GM23338 (cell line): ENCODE data around the gene IFNG-AS1. TPM values are rescaled to one million over a fixed set of nuclear protein-coding genes. Genes with fewer than 3 reads are reported as not detected.

Experiments
- ATAC-seq: fragments of 200-7000 bp; cut with Tn5 transposase; 3 replicates; pipeline ENCODE4 v1.9.1; 2020
- DNase-seq: peaks from one replicate; pipeline ENCODE4 v3.0.0-alpha.2; 2015; ENCODE audit warnings: low spot score
- H2AFZ ChIP-seq: fragments of 200-600 bp; sonication (generic); 2 replicates; pipeline ENCODE4 v1.8.0; 2016; ENCODE audit warnings: antibody characterized with exemption, mild to moderate bottlenecking, moderate library complexity
- H3F3A ChIP-seq: fragments of 200-600 bp; sonication (generic); replicated peaks from 2 replicates; pipeline ENCODE4 v1.8.0; 2017; ENCODE audit warnings: antibody characterized with exemption, mixed run types, low read depth
- H3K27ac ChIP-seq: fragments of 200-600 bp; sonication (generic); 2 replicates; pipeline ENCODE4 v1.6.1; 2016; ENCODE audit warnings: low read depth
- H3K27me3 ChIP-seq: fragments of 200-600 bp; sonication (generic); 2 replicates; pipeline ENCODE4 v1.8.0; 2016; ENCODE audit warnings: mild to moderate bottlenecking, mixed run types, moderate library complexity; ENCODE audit not compliant: insufficient read depth
- H3K36me3 ChIP-seq: fragments of 200-600 bp; sonication (generic); 2 replicates; pipeline ENCODE4 v1.8.0; 2016; ENCODE audit warnings: mild to moderate bottlenecking; ENCODE audit not compliant: insufficient read depth
- H3K4me1 ChIP-seq: fragments of 200-600 bp; sonication (generic); 2 replicates; pipeline ENCODE4 v1.8.0; 2016; ENCODE audit warnings: mild to moderate bottlenecking, moderate library complexity; ENCODE audit not compliant: insufficient read depth
- H3K4me2 ChIP-seq: fragments of 200-600 bp; sonication (generic); 2 replicates; pipeline ENCODE4 v1.7.1; 2017; ENCODE audit warnings: mixed run types
- H3K4me3 ChIP-seq: fragments of 200-600 bp; sonication (generic); 2 replicates; pipeline ENCODE4 v1.6.1; 2016; ENCODE audit warnings: mixed run types
- H3K79me2 ChIP-seq: fragments of 200-600 bp; sonication (generic); replicated peaks from 2 replicates; pipeline ENCODE4 v1.8.0; 2017; ENCODE audit warnings: mild to moderate bottlenecking; ENCODE audit not compliant: insufficient read depth
- H3K9me2 ChIP-seq: fragments of 200-600 bp; sonication (generic); 2 replicates; pipeline ENCODE4 v1.8.0; 2017; ENCODE audit not compliant: insufficient read depth
- H4K20me1 ChIP-seq: fragments of 200-600 bp; sonication (generic); replicated peaks from 2 replicates; pipeline ENCODE4 v1.8.0; 2017; ENCODE audit warnings: mild to moderate bottlenecking; ENCODE audit not compliant: insufficient read depth
- H3K27ac Mint-ChIP-seq: 2 replicates; pipeline ENCODE4 v1.8.0; 2020; ENCODE audit warnings: inconsistent platforms, mild to moderate bottlenecking, moderate library complexity, mixed read lengths
- H3K27me3 Mint-ChIP-seq: 3 replicates; pipeline ENCODE4 v1.8.0; 2022; ENCODE audit warnings: low read depth, mild to moderate bottlenecking, moderate library complexity, mixed read lengths, inconsistent platforms; ENCODE audit not compliant: insufficient read depth, poor library complexity
- H3K36me3 Mint-ChIP-seq: 3 replicates; pipeline ENCODE4 v1.8.0; 2021; ENCODE audit warnings: low read depth, mild to moderate bottlenecking, inconsistent platforms, moderate library complexity, mixed read lengths
- H3K4me1 Mint-ChIP-seq: 3 replicates; pipeline ENCODE4 v1.8.0; 2020; ENCODE audit warnings: mild to moderate bottlenecking, inconsistent platforms, mixed read lengths
- H3K4me3 Mint-ChIP-seq: 3 replicates; pipeline ENCODE4 v1.8.0; 2021; ENCODE audit warnings: moderate library complexity, mild to moderate bottlenecking, inconsistent platforms, mixed read lengths
- H3K9me3 Mint-ChIP-seq: 3 replicates; pipeline ENCODE4 v1.8.0; 2020; ENCODE audit warnings: moderate library complexity, mild to moderate bottlenecking, inconsistent platforms, mixed read lengths
- CREB1 ChIP-seq: fragments of 250-450 bp; sonication (Bioruptor Pico); IDR thresholded peaks from 2 replicates; pipeline ENCODE4 v1.5.0; 2020; ENCODE audit warnings: low read depth, mild to moderate bottlenecking, moderate library complexity
- CTCF ChIP-seq, 2 experiments: fragments of 200-600 bp in 1 of 2; sonication (generic) in 1 of 2; conservative IDR thresholded peaks; 2 replicates each; pipeline versions ENCODE4 v1.5.1 to v1.6.1; 2016 to 2017; ENCODE audit warnings: antibody characterized with exemption in 2 of 2, low read depth in 2 of 2, mild to moderate bottlenecking in 2 of 2, moderate library complexity in 1 of 2
- ETS1 ChIP-seq: IDR thresholded peaks from 2 replicates; pipeline ENCODE4 v1.6.1; 2016; ENCODE audit warnings: antibody characterized with exemption
- EZH2 ChIP-seq: fragments of 200-600 bp; sonication (generic); IDR thresholded peaks from one replicate; pipeline ENCODE4 v1.8.0; 2017; ENCODE audit warnings: antibody characterized with exemption, mild to moderate bottlenecking, low read depth; ENCODE audit not compliant: unreplicated experiment
- EZH2phosphoT487 ChIP-seq: fragments of 200-600 bp; sonication (generic); IDR thresholded peaks from one replicate; pipeline ENCODE4 v1.8.1; 2018; ENCODE audit warnings: antibody characterized with exemption; ENCODE audit not compliant: unreplicated experiment
- JUNB ChIP-seq: IDR thresholded peaks from one replicate; pipeline ENCODE4 v1.6.1; 2016; ENCODE audit warnings: antibody characterized with exemption; ENCODE audit not compliant: unreplicated experiment
- NANOG ChIP-seq: IDR thresholded peaks from 2 replicates; pipeline ENCODE4 v1.6.1; 2016; ENCODE audit warnings: antibody characterized with exemption, borderline replicate concordance
- POLR2AphosphoS5 ChIP-seq: IDR thresholded peaks from 2 replicates; pipeline ENCODE4 v1.6.1; 2016; ENCODE audit warnings: antibody characterized with exemption, low read depth
- REST ChIP-seq: IDR thresholded peaks from one replicate; pipeline ENCODE4 v1.6.1; 2018; ENCODE audit warnings: antibody characterized with exemption; ENCODE audit not compliant: unreplicated experiment
- STAT1 ChIP-seq: IDR thresholded peaks from one replicate; pipeline ENCODE4 v1.6.1; 2016; ENCODE audit warnings: antibody characterized with exemption; ENCODE audit not compliant: unreplicated experiment
- ZNF114 ChIP-seq: fragments of 250-450 bp; sonication (Bioruptor Pico); IDR thresholded peaks from 2 replicates; pipeline ENCODE4 v1.5.0; 2020; ENCODE audit warnings: mild to moderate bottlenecking, moderate library complexity
- ZNF331 ChIP-seq: fragments of 250-450 bp; sonication (Bioruptor Pico); IDR thresholded peaks from 2 replicates; pipeline ENCODE4 v1.5.0; 2020; ENCODE audit warnings: low read depth, mild to moderate bottlenecking, moderate library complexity
- ZNF462 ChIP-seq: fragments of 250-450 bp; sonication (Bioruptor Pico); IDR thresholded peaks from 2 replicates; pipeline ENCODE4 v1.5.0; 2020; ENCODE audit warnings: mild to moderate bottlenecking, moderate library complexity
- polyA plus RNA-seq: library from polyadenylated mRNA; unstranded; fragments of >200 nt; fragmentation: Nextera tagmentation; extraction: Ambion mirVana; gene quantifications from 2 replicates; pipeline ENCODE4 v1.2.1, GENCODE V29; 2016
- total RNA-seq: library from RNA; depleted of rRNA; stranded (reverse); fragments of >200 nt; shearing (Covaris generic); gene quantifications from 2 replicates; pipeline ENCODE4 v1.2.3, GENCODE V29; 2014

IFNG-AS1 gene
- total and polyA plus RNA-seq, 2 experiments from 2014 or later = not detected

- Histone ChIP-seq H4K20me1 (no peaks in the 10 kb centered on the region), H3K4me3 (no peak overlapping the region), H3K4me1 (peaks cover 8% of the 10 kb centered on the region; the same call in 1 of the 2 replicates), H3K27ac (no peak overlapping the region), H2AFZ (peak overlapping the region; percentile 52; the same call in 1 of the 2 replicates), H3K9me2 (peaks cover 19% of the 10 kb centered on the region; the same call in 1 of the 2 replicates), H3K36me3 (no peaks in the 10 kb centered on the region), H3K27me3 (no peaks in the 10 kb centered on the region), H3K4me2 (no peak overlapping the region), H3F3A (no peaks in the 10 kb centered on the region), H3K79me2 (no peaks in the 10 kb centered on the region)
- no peak for ATAC-seq
- no peak for DNase-seq
- no peak for TF ChIP-seq CTCF (conservative IDR thresholded peaks at IDR 0.05; ENCODE audit: low read depth in 2 of 2)
- TF ChIP-seq NANOG = no peak
- no peak for TF ChIP-seq ZNF462 (CRISPR knock-in tag)
- no peak for TF ChIP-seq REST
- TF ChIP-seq STAT1 = no peak
- no peak for TF ChIP-seq CREB1 (CRISPR knock-in tag)
- TF ChIP-seq POLR2AphosphoS5 = no peak
- no peak for TF ChIP-seq ZNF114
- no peak for TF ChIP-seq ETS1
- TF ChIP-seq JUNB = no peak
- no peak for TF ChIP-seq EZH2phosphoT487
- no peak for TF ChIP-seq ZNF331 (CRISPR knock-in tag)
- TF ChIP-seq EZH2 = no peak
- Mint-ChIP-seq H3K4me1 (peaks cover 13% of the 10 kb centered on the region; the same call in 2 of the 3 replicates), H3K4me3 (no peak overlapping the region), H3K27me3 (peaks cover 1% of the 10 kb centered on the region), H3K27ac (no peak overlapping the region), H3K9me3 (no peaks in the 10 kb centered on the region; the same call in 2 of the 3 replicates), H3K36me3 (no peaks in the 10 kb centered on the region)
These were observed 23.5 kb downstream of the IFNG-AS1 start for GRCh38 chr12:68012712-68013111.
